Activated CD4-positive, alpha-beta T cell treated with anti-CD3 and anti-CD28 coated beads, Interleukin-2, amount 10 ng/mL, durations not matched to agents 7 days and 5 days (primary cell): ENCODE measurements around the gene CCDC195. TPM values are rescaled to one million over a fixed set of nuclear protein-coding genes. Genes with fewer than 3 reads are reported as not detected.

Experiments
- total RNA-seq, 2 experiments: library from RNA; stranded (reverse); gene quantifications; one replicate each; pipeline ENCODE4 v1.2.3, GENCODE V29; 2021

The CCDC195 gene
- total RNA-seq, 2 experiments from 2014 or later, result not detected

Other genes with a start within 250 kb of the CCDC195 start
- gene CUL3, start 131.0 kb downstream of the CCDC195 start, total RNA-seq, result 10 to 100 TPM; 74.9 to 77.4 TPM